NCI-H1436 treated with DMSO at 0.1 percent for 48 hours (cell line): ENCODE data around the gene RNF217.

ENCODE experiments used
- DNase-seq: peaks from one replicate; lab custom pipeline; 2025; lab: John Stamatoyannopoulos, UW

Gene RNF217

GRCh38 chr6:124990988-124991387 is 28.8 kb downstream of the RNF217 start:
- DNase-seq = no peak

GRCh38 chr6:124991764-124992295 is 29.6 kb downstream of the RNF217 start:
- no peak for DNase-seq

- no peak for DNase-seq
Measured at GRCh38 chr6:124993327-124993726, 31.1 kb downstream of the RNF217 start.

- DNase-seq = no peak
Measured at GRCh38 chr6:124994648-124995047, 32.4 kb downstream of the RNF217 start.

- DNase-seq = no peak
Measured at GRCh38 chr6:124995131-124995530, 32.9 kb downstream of the RNF217 start.

GRCh38 chr6:124995645-124996325 is 33.5 kb downstream of the RNF217 start:
- DNase-seq = no peak

- no peak for DNase-seq
Measured at GRCh38 chr6:124996411-124996810, 34.2 kb downstream of the RNF217 start.

GRCh38 chr6:124997196-124997875 is 35.1 kb downstream of the RNF217 start:
- no peak for DNase-seq

GRCh38 chr6:124999105-124999764 is 37.0 kb downstream of the RNF217 start:
- DNase-seq = no peak

GRCh38 chr6:125001684-125002405 is 39.6 kb downstream of the RNF217 start:
- DNase-seq = no peak

GRCh38 chr6:125002406-125002741 is 40.1 kb downstream of the RNF217 start:
- DNase-seq = no peak

GRCh38 chr6:125003070-125003469 is 40.8 kb downstream of the RNF217 start:
- no peak for DNase-seq

GRCh38 chr6:125004198-125004597 is 42.0 kb downstream of the RNF217 start:
- DNase-seq = no peak

GRCh38 chr6:125004797-125005595 is 42.8 kb downstream of the RNF217 start:
- no peak for DNase-seq

- DNase-seq = no peak
Measured at GRCh38 chr6:125008261-125008703, 46.0 kb downstream of the RNF217 start.

GRCh38 chr6:125008957-125009356 is 46.7 kb downstream of the RNF217 start:
- no peak for DNase-seq

GRCh38 chr6:125009578-125009977 is 47.3 kb downstream of the RNF217 start:
- DNase-seq = no peak

GRCh38 chr6:125013938-125014660 is 51.9 kb downstream of the RNF217 start:
- no peak for DNase-seq

- DNase-seq = no peak
Measured at GRCh38 chr6:125014661-125014957, 52.4 kb downstream of the RNF217 start.

GRCh38 chr6:125015152-125015551 is 52.9 kb downstream of the RNF217 start:
- no peak for DNase-seq

- DNase-seq = no peak
Measured at GRCh38 chr6:125018136-125018535, 55.9 kb downstream of the RNF217 start.
